GM12878 (cell line): ENCODE results near the gene TRAF7.
"Not testable (repeated sequence)": the region's sequence is repeated elsewhere in the genome, so short reads cannot be mapped to it uniquely, and the experiment has no call there.

Experiments
- CTCF ChIP-seq, 3 experiments: IDR thresholded peaks in 2 of 3; conservative IDR thresholded peaks in 1 of 3; 2 replicates each; pipeline ENCODE4 v1.5.1; 2011; ENCODE audit warnings: low read depth in 3 of 3, low read length in 3 of 3, mild to moderate bottlenecking in 3 of 3, control low read depth in 2 of 3, moderate library complexity in 2 of 3, inconsistent platforms in 1 of 3, mixed read lengths in 1 of 3; ENCODE audit not compliant: control insufficient read depth in 2 of 3, insufficient read depth in 1 of 3; ENCODE audit errors: extremely low read depth in 1 of 3
- EGR1 ChIP-seq, 2 experiments: IDR thresholded peaks; 1 replicate in 1 of 2; 2 replicates in 1 of 2; pipeline ENCODE4 v1.6.1; 2011 to 2012; ENCODE audit warnings: low read depth in 2 of 2, low read length in 2 of 2, borderline replicate concordance in 1 of 2, mild to moderate bottlenecking in 1 of 2, moderate library complexity in 1 of 2
- EZH2 ChIP-seq: IDR thresholded peaks from 2 replicates; pipeline ENCODE4 v1.6.1; 2012; ENCODE audit warnings: low read depth, mild to moderate bottlenecking, control low read depth, inconsistent platforms, low read length, borderline replicate concordance; ENCODE audit not compliant: control insufficient read depth
- MTA3 ChIP-seq: IDR thresholded peaks from 2 replicates; pipeline ENCODE4 v1.6.1; 2012; ENCODE audit warnings: low read length, inconsistent platforms, borderline replicate concordance
- NFYB ChIP-seq: IDR thresholded peaks from 2 replicates; pipeline ENCODE4 v1.6.1; 2011; ENCODE audit warnings: low read depth, mild to moderate bottlenecking, low read length, improper control_type of control experiment, moderate library complexity; ENCODE audit not compliant: insufficient read depth
- PRDM15 ChIP-seq: fragments of 450-650 bp; formaldehyde crosslinking; IDR thresholded peaks from 2 replicates; pipeline ENCODE4 v1.4.0; 2020; ENCODE audit warnings: mild to moderate bottlenecking, moderate library complexity
- TAF1 ChIP-seq: IDR thresholded peaks from 2 replicates; pipeline ENCODE4 v1.6.1; 2011; ENCODE audit warnings: mild to moderate bottlenecking, low read depth, low read length, borderline replicate concordance
- ZBTB33 ChIP-seq: fragments of 450-650 bp; IDR thresholded peaks from 2 replicates; pipeline ENCODE4 v1.6.1; 2017; ENCODE audit warnings: mild to moderate bottlenecking

GRCh38 chr16:2203119-2203688 lies 47.6 kb downstream of the TRAF7 start:
- not testable (repeated sequence) for TF ChIP-seq NFYB; TAF1; CTCF (IDR thresholded peaks at IDR 0.05 in 2 of 3, conservative IDR thresholded peaks at IDR 0.05 in 1 of 3; ENCODE audit: control insufficient read depth in 2 of 3, extremely low read depth in 1 of 3, insufficient read depth in 1 of 3, low read depth in 3 of 3, low read length in 3 of 3); MTA3; ZBTB33; EZH2; EGR1 (IDR thresholded peaks at IDR 0.05; ENCODE audit: borderline replicate concordance in 1 of 2, low read depth in 2 of 2, low read length in 2 of 2); PRDM15 (CRISPR knock-in tag)
